Left lung (tissue), 10 donors: ENCODE data around the gene CORIN. TPM values are rescaled to one million over a fixed set of nuclear protein-coding genes. Genes with fewer than 3 reads are reported as not detected.

ENCODE experiments used
- ATAC-seq: fragments of 200-7000 bp; cut with Tn5 transposase; one replicate; pipeline ENCODE4 v1.9.1; 2020; ENCODE audit warnings: moderate library complexity
- DNase-seq, 4 donors: peaks; one replicate each; pipeline ENCODE4 v3.0.0-alpha.2; 2013 to 2020
- H3K27ac ChIP-seq, 2 donors: fragments of 200-600 bp; sonication (generic) in 1 of 2; one replicate each; pipeline versions ENCODE4 v1.5.0 to v1.8.0; 2020 to 2021
- H3K27me3 ChIP-seq, 2 donors: fragments of 200-600 bp; sonication (generic) in 1 of 2; one replicate each; pipeline versions ENCODE4 v1.5.0 to v1.8.0; 2020 to 2021
- H3K36me3 ChIP-seq, 2 donors: fragments of 200-600 bp; sonication (generic) in 1 of 2; one replicate each; pipeline versions ENCODE4 v1.5.0 to v1.8.0; 2020 to 2021
- H3K4me1 ChIP-seq, 2 donors: fragments of 200-600 bp; one replicate each; pipeline ENCODE4 v1.8.0; 2021
- H3K4me3 ChIP-seq, 2 donors: fragments of 200-600 bp; sonication (generic) in 1 of 2; one replicate each; pipeline versions ENCODE4 v1.5.0 to v1.8.0; 2020 to 2021; ENCODE audit warnings: mild to moderate bottlenecking in 1 of 2
- H3K9me3 ChIP-seq, 2 donors: fragments of 200-600 bp; sonication (generic) in 1 of 2; one replicate each; pipeline versions ENCODE4 v1.5.0 to v1.8.0; 2020 to 2021
- intact Hi-C, 2 donors: fragments of 100-400 bp; cut with DNase I; formaldehyde crosslinking; loops; one replicate each; pipeline versions ENCODE4 v1.11.2 to v1.14.2; 2022
- polyA plus RNA-seq, 6 donors: library from polyadenylated mRNA; unstranded; fragments of 120-200 nt; gene quantifications; one replicate each; pipeline ENCODE4 v1.2.1, GENCODE V29; 2013; ENCODE audit not compliant: insufficient read length in 6 of 6
- total RNA-seq, 2 donors: library from RNA; stranded (reverse); fragmentation: NEBNext Ultra II Directional; extraction: Animal tissue kit (Norgen Biotek cat#: 25700); gene quantifications; one replicate each; pipeline ENCODE4 v1.2.1, GENCODE V29; 2021
- TF ChIP-seq, protein P1 (sequence below), 2 donors: fragments of 200-600 bp; sonication (generic) in 1 of 2; IDR thresholded peaks; one replicate each; pipeline versions ENCODE4 v1.5.0 to v1.8.0; 2021; ENCODE audit warnings: antibody characterized with exemption in 2 of 2
- donor health status: DM: no; HTN: yes; CAD: no.
- donor health status: DM: no; HTN: no; CAD: no.

The CORIN gene
- total and polyA plus RNA-seq, 8 donors: 1.4 to 6.3 (median 3.3) TPM

DNA sequence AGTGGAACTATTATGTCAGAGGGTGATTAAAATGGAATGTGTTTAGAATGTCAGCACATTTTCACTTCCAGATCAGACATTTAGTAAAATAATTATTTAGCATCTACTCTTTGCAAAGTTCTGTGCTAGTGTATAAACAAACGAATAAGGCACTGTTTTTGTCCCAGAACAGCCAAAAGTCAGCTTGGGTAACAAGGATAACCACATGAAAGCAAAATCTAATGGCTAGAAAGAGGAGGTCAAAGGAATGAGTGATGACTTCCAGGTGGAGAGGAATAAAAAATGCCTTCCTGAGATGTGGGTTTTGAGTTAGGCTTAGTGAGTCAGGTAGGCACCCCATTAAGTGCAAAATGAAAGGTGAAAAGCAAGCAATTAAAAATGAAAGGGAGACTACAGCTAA lies 240.2 kb downstream of the CORIN start:
- no peak overlapping the region for H3K4me3 ChIP-seq
- intact Hi-C loops: no loop called here

DNA sequence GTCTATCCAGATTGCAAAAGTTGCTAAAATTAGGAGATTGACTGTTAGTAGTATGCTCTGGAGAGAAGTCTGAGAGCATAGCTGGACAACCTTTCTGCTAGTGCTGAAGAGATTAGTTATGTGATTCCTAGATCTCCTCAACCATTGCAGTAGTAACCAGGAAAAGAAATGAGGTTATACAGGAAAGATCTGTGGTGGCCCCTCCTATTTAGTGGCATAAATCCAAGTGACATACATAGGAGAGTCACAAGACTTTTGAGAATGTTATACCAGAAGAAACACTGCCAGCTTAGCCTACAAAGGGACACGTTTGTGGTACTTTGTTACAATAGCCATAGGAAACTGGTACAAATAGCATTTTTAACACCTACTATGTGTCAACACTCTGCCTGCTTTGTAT lies 247.5 kb downstream of the CORIN start:
- H3K27ac ChIP-seq: no peak overlapping the region
- H3K36me3 ChIP-seq: peaks cover 0 to 74% of the 10 kb centered on the region in 2 donors
- no peaks in the 10 kb centered on the region for H3K27me3 ChIP-seq
- TF ChIP-seq, protein P1, sequence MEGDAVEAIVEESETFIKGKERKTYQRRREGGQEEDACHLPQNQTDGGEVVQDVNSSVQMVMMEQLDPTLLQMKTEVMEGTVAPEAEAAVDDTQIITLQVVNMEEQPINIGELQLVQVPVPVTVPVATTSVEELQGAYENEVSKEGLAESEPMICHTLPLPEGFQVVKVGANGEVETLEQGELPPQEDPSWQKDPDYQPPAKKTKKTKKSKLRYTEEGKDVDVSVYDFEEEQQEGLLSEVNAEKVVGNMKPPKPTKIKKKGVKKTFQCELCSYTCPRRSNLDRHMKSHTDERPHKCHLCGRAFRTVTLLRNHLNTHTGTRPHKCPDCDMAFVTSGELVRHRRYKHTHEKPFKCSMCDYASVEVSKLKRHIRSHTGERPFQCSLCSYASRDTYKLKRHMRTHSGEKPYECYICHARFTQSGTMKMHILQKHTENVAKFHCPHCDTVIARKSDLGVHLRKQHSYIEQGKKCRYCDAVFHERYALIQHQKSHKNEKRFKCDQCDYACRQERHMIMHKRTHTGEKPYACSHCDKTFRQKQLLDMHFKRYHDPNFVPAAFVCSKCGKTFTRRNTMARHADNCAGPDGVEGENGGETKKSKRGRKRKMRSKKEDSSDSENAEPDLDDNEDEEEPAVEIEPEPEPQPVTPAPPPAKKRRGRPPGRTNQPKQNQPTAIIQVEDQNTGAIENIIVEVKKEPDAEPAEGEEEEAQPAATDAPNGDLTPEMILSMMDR (IDR thresholded peaks at IDR 0.05): no peak
- DNase-seq (no peak), ATAC-seq (no peak)
- no peak overlapping the region for H3K4me3 ChIP-seq
- peaks cover 0 to 10% of the 10 kb centered on the region in 2 donors for H3K9me3 ChIP-seq
- intact Hi-C loops: no loop called here
- no peaks in the 10 kb centered on the region for H3K4me1 ChIP-seq

More for the DNA sequence above, 240.2 kb downstream of the CORIN start:
- Histone ChIP-seq H3K27ac (no peak overlapping the region), H3K27me3 (no peaks in the 10 kb centered on the region), H3K36me3 (peaks cover 0 to 9% of the 10 kb centered on the region in 2 donors), H3K4me1 (no peaks in the 10 kb centered on the region), H3K9me3 (no peaks in the 10 kb centered on the region)
- TF ChIP-seq, protein P1 (IDR thresholded peaks at IDR 0.05): no peak
- ATAC-seq (no peak), DNase-seq (no peak)

DNA sequence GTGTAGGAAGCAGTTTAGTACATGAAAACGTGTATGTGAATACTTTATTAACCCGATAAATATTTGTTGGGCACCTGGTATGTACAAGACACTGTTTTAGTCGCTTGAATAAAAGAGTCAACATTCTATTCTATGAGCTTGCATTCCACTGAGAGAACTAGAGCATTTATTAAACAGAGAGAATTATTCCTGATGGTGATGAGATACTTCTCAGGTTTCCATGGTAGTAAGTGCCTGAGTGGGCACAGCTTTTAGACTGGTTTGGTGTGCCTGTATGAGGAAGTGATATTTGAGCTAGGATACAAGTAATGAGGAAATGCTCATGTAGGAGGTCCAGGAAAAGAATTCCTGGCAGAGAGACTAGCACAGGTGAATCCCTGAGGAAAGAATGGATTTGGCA lies 258.6 kb downstream of the CORIN start:
- Histone ChIP-seq H3K27ac (no peak overlapping the region), H3K9me3 (no peaks in the 10 kb centered on the region), H3K4me3 (no peak overlapping the region), H3K4me1 (no peaks in the 10 kb centered on the region), H3K27me3 (no peaks in the 10 kb centered on the region), H3K36me3 (peaks cover 0 to 90% of the 10 kb centered on the region in 2 donors)
- ATAC-seq (no peak), DNase-seq (no peak)
- TF ChIP-seq, protein P1 (IDR thresholded peaks at IDR 0.05): no peak
- intact Hi-C loops: no loop called here

DNA sequence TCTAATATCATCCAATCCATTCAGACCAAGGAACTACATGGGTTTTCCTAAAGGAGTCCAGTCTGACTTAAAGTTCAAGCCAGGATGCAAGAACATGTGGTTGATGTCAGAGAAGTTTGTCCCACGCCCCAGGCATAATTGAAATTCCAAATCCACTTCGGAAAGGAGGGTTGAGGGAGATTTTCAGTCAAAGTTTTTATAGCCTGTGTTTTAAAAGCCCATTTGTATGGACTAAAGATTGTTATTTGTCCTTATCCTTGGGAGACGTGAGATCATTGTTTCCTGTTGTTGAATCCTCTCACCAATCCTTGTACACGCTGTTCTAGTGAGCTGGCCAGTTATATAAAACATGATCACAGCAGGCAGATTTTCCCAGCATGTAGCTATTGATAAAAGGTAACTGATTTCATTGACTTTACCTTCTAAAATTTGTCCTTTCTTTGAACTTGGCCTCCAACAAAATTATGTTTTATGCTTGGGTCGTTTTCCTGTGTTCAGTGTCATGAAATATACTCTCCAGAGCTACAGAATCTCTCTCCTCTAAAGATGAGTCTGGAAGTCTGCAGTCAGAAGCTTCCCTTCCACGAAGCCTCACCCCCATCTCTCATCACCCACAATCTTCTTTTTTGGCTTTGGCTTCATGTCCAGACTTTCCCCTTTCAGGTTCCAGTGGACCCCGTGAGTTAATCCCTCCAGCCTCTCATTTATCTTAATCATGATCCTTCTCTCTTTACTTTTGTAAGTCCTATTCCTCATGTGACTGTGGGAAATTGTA lies 259.9 kb downstream of the CORIN start:
- peaks cover 0 to 89% of the 10 kb centered on the region in 2 donors for H3K36me3 ChIP-seq
- intact Hi-C loops: no loop called here
- no peaks in the 10 kb centered on the region for H3K27me3 ChIP-seq
- H3K9me3 ChIP-seq: no peaks in the 10 kb centered on the region
- TF ChIP-seq, protein P1 (IDR thresholded peaks at IDR 0.05): no peak
- H3K4me3 ChIP-seq: no peak overlapping the region
- DNase-seq (no peak), ATAC-seq (no peak)
- no peaks in the 10 kb centered on the region for H3K4me1 ChIP-seq
- H3K27ac ChIP-seq: peak overlapping the region; percentile 37 to 43

DNA sequence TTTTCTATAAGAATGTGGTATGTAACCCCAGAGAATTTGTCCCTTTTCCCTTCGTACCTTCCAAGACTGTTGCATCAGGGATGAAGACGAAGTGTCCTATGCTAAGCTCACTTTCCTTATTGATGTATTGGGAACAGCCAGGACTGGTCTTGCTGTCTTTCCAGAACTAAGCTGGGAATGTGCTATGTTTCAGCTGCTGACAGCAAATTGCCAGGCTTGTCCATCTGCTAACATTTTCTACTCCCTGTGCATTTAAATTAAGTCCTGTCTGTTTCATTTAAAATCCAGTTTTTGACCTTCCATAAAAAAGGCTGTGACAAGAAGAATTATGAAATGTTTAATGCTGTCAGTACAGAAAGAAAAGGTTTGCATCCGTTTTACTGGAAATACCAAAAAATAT lies 264.9 kb downstream of the CORIN start:
- H3K36me3 ChIP-seq: peaks cover 0 to 82% of the 10 kb centered on the region in 2 donors
- H3K9me3 ChIP-seq: no peaks in the 10 kb centered on the region
- no peak overlapping the region for H3K27ac ChIP-seq
- DNase-seq: no peak
- H3K27me3 ChIP-seq: no peaks in the 10 kb centered on the region
- H3K4me3 ChIP-seq: no peak overlapping the region
- TF ChIP-seq, protein P1 (IDR thresholded peaks at IDR 0.05): no peak
- H3K4me1 ChIP-seq: no peaks in the 10 kb centered on the region
- ATAC-seq: no peak
- intact Hi-C loops: no loop called here
